ENCODE measurements around the gene ADCY5.

ADCY5 gene

DNA sequence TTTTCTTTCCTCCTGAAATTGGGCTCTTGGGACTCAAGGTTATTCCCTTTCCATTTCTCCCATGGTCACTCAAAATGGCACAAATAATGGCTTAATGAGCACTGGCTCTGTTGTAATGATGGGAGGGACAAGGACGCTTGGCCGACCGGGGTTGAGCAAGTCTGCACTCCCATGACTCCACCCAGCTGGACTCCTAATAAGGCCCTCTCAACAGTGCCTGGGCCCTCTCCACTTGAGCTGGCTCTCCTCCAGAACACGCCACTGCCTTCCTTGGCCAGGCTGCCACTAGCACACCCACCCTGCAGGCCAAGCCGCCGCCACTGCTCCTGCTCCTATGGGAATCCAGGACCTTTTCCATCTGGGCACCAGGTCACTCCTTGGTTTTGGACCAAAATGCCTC, 42.3 kb downstream of the ADCY5 start:
- DNase-seq (ENCODE audit: low spot score), result no peak

- no peak for DNase-seq (ENCODE audit: low spot score)
Observed at GRCh38 chr3:123405936-123406510, 42.9 kb downstream of the ADCY5 start.

- no peak for DNase-seq (ENCODE audit: low spot score)
Observed at GRCh38 chr3:123405021-123405420, 43.9 kb downstream of the ADCY5 start.

GRCh38 chr3:123404391-123404790, 44.5 kb downstream of the ADCY5 start:
- no peak for DNase-seq (ENCODE audit: low spot score)

- no peak for DNase-seq (ENCODE audit: low spot score)
Observed at GRCh38 chr3:123401836-123402530, 46.9 kb downstream of the ADCY5 start.

DNA sequence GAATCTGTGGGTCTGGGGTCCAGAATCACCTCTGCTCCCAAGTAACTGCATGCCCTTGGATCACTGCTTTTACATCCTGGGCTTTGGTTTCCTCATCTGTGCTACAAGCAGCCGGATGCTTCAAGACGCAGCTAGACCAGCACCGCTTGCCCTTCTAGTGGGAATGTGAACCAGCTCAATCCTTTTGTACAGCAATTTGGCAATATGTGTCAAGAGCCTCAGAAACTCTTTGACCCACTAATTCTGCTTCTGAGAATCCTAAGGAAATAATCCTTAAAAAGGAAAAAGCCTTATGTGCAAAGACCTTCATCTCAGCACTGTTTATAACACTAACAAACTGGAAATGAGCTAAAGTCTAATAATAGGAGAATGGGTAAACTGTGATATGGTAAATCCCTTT, 48.7 kb downstream of the ADCY5 start:
- DNase-seq (ENCODE audit: low spot score), result no peak

GRCh38 chr3:123399653-123400052, 49.2 kb downstream of the ADCY5 start:
- DNase-seq (ENCODE audit: low spot score), result no peak

DNA sequence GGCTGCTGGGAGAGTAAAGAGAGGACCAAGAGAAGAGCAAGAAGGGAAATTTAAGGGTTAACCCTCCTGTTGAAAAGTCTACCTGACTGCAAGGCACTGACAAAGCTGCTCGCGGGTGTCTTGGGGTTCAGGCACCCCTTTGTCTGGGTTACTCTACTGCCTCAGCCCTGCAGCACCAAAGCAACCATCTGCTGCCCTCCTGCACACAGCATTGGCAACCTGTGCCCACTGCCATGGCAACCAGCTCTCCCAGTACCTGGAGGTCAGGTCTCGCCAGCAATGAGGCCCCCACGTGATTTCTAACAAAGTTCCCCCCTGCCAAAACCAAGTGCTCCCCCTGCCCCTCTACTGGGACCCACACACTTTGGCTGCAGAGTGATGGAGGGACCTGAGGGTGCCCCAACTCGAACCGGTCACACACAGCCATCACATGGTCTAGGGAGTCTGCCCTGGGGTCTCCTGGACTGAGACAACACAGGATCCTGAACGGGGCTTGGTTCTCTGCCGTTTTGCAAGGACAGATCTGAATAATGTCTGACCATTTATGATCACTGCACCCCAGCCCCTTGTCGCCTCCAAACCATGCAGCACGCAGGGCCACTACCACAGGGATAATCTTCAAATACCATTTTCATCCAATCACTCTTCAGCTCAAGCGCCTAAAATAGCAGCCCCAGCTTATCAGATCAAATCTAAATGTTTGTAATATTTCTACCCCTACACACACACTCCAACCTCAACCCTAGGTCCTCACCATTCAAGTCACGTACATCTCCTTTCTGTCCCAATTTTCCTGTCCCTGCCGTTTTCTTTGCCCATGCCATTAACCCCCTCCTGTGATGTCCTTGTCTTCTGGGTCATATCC, 50.7 kb downstream of the ADCY5 start:
- DNase-seq (ENCODE audit: low spot score), result no peak

- DNase-seq (ENCODE audit: low spot score), result no peak
Observed at GRCh38 chr3:123397050-123397590, 51.8 kb downstream of the ADCY5 start.

DNA sequence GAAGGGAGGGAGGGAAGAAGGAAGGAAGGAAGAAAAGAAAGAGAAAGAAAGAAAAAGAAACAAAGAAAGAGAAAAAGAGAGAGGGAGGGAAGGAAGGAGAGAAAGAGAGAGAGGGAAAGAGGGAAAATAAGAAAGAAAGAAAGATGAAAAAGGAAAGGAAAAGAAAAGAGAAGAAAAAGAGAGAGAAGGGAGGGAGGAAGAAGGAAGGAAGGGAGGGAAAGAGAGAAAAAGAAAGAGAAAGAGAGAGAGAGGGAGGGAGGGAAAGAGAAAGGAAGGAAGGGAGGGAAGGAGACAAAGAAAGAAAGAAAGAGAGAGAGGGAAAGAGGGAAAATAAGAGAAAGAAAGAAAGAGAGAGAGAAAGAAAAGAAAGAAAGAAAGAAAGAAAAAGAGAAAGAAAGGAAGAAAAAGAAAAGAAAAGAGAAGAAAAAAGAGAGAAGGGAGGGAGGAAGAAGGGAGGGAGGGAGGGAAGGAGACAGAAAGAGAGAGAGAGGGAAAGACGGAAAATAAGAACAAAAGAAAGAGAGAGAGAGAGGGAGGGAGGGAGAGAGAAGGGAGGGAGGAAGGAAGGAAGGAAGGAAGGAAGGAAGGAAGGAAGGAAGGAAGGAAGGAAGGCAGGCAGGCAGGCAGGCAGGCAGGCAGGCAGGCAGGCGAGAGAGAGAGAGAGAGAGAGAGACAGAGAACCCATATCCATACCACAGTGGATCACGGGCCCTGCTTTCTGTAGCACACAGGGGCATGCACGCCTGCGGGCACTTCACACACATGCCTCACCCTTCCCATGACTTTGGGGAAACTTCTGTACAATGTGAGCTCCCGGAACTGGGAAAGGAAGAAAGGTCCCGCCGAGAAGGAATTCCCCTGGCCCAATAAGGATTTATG, 52.5 kb downstream of the ADCY5 start:
- no peak for DNase-seq (ENCODE audit: low spot score)

GRCh38 chr3:123395235-123395634, 53.7 kb downstream of the ADCY5 start:
- no peak for DNase-seq (ENCODE audit: low spot score)

DNA sequence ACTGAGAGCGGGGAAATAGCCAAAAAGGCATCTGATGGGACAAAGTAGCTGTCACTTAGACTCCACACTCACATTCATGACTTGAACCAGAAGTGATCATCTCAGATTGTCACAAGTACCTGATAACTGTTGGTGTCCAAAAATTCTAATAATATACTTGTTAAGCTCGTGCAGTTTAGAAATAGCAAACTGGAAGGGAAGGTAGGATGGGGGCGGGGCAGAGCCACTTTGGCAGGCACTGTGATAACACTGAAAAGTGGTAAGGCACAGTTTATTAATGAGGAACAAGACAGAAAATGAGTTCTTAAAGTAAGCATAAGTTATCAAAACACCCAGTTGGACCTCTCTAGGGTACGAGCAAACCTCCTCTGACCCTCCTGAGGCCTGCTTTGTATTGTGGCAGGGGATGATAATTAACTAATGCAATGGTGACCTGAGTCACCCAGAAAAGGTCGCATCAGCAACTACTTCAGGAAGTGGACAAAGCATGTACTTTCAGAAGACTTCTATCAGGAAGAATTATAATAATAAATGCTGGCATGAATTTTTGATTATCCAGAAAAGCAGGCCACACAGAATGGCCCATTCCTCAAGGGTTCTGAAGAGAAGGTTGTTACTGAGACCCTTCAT, 54.4 kb downstream of the ADCY5 start:
- no peak for DNase-seq (ENCODE audit: low spot score)

DNA sequence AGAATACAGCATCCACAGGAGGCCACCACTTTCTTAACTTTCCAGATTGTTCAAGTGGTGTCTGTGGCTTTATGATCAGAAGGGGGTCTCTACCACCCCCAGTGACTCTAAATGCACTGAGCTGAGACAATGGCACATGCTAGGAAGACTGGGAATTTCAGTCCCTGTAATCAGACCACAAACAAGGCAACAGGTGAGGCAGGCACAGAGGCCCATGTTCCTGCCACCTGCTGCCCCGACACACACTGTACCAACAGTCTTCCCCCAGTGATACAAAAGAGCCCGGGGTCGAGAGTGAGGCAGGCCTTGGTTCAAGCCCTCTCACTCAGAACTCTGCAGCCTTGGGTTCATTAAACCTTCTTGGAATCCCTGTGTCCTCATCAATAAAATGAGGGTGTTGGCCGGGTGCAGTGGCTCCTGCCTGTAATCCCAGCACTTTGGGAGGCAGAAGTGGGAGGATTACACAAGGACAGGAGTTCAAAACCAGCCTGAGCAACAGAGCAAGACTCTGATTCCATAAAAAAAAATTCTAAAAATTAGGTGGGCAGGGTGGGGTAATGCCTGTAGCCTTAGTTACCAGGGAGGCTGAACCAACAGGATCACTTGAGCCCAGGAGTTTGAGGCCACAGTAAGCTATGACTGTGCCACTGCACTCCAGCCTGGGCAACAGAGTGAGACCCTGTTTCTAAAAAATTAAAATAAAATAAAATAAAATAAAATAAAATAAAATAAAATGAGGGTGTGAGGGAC, 55.8 kb downstream of the ADCY5 start:
- no peak for DNase-seq (ENCODE audit: low spot score)

GRCh38 chr3:123392368-123392767, 56.5 kb downstream of the ADCY5 start:
- DNase-seq (ENCODE audit: low spot score), result no peak

DNA sequence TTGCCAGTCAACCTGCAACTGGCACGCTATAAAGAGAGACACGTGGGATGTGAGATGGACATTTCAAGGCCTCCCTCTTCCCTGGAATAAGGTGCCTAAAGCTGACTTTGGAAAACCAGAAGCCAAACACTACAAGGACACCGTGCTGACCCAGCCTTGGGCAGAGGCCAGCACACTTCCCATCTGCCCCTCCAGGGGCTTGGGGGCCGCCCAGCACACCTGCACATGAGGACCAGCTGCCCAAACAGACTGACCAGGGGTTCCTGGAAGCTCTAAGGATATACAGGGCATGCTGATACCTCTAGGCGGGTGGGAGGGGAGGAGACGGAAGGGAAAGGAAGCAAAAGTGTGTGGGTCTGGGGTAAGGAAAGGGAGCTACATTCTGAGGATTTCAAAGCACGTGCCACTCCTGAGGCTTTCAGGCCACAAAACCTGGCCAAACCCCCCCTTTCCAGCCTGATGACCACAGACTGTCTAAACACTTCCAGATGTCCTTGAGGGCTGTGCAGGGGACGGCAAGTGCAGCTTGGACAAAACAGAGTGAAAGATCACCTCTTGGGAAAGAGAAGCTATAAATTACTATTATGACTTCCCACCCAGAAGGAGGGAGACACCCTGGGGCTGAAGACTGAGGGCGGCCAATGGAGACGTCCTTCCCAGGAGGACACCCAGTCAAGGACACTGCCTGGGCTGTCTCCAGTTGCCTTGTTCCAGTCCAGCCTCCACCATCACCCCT, 57.9 kb downstream of the ADCY5 start:
- no peak for DNase-seq (ENCODE audit: low spot score)

DNA sequence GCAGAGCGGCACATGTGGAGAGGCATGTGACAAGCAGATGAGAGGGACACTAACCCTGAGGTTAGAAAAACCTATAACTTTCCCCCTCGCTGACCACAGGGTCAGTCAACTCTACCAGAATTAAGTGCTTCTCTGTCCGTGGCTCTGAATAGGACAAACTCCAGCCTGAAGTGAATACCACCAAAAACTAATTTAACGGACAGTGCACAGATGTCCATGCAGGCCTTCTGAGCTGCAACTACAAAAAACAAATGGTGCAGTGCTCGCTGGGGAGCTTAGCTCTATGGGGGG, 59.3 kb downstream of the ADCY5 start:
- DNase-seq (ENCODE audit: low spot score), result no peak

GRCh38 chr3:123388811-123389627, 59.9 kb downstream of the ADCY5 start:
- no peak for DNase-seq (ENCODE audit: low spot score)

GRCh38 chr3:123388042-123388441, 60.8 kb downstream of the ADCY5 start:
- no peak for DNase-seq (ENCODE audit: low spot score)

- DNase-seq (ENCODE audit: low spot score), result no peak
Observed at GRCh38 chr3:123387532-123387931, 61.4 kb downstream of the ADCY5 start.
